ENCODE data around the gene SOX3. TPM values are rescaled to one million over a fixed set of nuclear protein-coding genes. Genes with fewer than 3 reads are reported as not detected.

The SOX3 gene
- total RNA-seq, 1 donor from 2014 or later, result not detected

DNA sequence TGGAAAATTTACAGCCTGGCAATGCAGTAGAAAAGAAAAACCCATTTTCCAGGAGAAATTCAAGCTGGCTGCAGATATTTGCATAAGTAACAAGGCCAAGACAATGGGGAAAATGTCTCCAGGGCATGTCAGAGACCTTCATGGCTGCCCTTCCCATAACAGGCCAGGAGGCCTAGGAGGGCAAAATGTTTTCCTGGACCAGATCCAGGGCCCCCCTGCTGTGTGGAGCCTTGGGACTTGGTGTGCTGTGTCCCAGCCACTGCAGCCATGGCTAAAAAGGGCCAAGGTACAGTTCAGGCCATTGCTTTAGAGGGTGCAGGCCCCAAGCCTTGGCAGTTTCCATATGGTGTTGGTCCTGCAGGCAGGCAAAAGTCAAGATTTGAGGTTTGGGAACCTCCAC is 29.8 kb downstream of the SOX3 start:
- TF ChIP-seq, protein P1, sequence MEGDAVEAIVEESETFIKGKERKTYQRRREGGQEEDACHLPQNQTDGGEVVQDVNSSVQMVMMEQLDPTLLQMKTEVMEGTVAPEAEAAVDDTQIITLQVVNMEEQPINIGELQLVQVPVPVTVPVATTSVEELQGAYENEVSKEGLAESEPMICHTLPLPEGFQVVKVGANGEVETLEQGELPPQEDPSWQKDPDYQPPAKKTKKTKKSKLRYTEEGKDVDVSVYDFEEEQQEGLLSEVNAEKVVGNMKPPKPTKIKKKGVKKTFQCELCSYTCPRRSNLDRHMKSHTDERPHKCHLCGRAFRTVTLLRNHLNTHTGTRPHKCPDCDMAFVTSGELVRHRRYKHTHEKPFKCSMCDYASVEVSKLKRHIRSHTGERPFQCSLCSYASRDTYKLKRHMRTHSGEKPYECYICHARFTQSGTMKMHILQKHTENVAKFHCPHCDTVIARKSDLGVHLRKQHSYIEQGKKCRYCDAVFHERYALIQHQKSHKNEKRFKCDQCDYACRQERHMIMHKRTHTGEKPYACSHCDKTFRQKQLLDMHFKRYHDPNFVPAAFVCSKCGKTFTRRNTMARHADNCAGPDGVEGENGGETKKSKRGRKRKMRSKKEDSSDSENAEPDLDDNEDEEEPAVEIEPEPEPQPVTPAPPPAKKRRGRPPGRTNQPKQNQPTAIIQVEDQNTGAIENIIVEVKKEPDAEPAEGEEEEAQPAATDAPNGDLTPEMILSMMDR (IDR thresholded peaks at IDR 0.05), result no peak
- TF ChIP-seq POLR2AphosphoS5 (IDR thresholded peaks at IDR 0.05; ENCODE audit: insufficient read depth in 1 of 2, low read depth in 1 of 2) (no peak), POLR2A (IDR thresholded peaks at IDR 0.05) (no peak)
- DNase-seq (ENCODE audit: extremely low spot score in 2 of 2), result no peak
- Histone ChIP-seq H3K36me3 (no peaks in the 10 kb centered on the region), H3K4me3 (no peak overlapping the region), H3K9me3 (peaks cover 7% of the 10 kb centered on the region), H3K27me3 (no peaks in the 10 kb centered on the region), H3K27ac (no peak overlapping the region), H3K4me1 (no peaks in the 10 kb centered on the region)
- intact Hi-C loops (cut with DNase I), result no loop called here

GRCh38 chrX:140467211-140467610 is 37.7 kb downstream of the SOX3 start:
- H3K27ac ChIP-seq, result no peak overlapping the region
- H3K9me3 ChIP-seq, result no peaks in the 10 kb centered on the region
- intact Hi-C loops (cut with DNase I), result no loop called here
- DNase-seq (ENCODE audit: extremely low spot score in 2 of 2), result no peak
- no peak overlapping the region for H3K4me3 ChIP-seq
- H3K27me3 ChIP-seq, result no peaks in the 10 kb centered on the region
- H3K4me1 ChIP-seq, result no peaks in the 10 kb centered on the region
- no peaks in the 10 kb centered on the region for H3K36me3 ChIP-seq
- TF ChIP-seq POLR2AphosphoS5 (IDR thresholded peaks at IDR 0.05; ENCODE audit: insufficient read depth in 1 of 2, low read depth in 1 of 2) (no peak), POLR2A (IDR thresholded peaks at IDR 0.05) (no peak)
- TF ChIP-seq, protein P1 (IDR thresholded peaks at IDR 0.05), result no peak

Other genes starting within 250 kb of the SOX3 start
- 140 TPM for gene LINC00632, start 204.7 kb upstream of the SOX3 start, total RNA-seq

Measured in vagina (tissue), 2 donors.